Stimulated activated CD4-positive, alpha-beta T cell treated with anti-CD3 and anti-CD28 coated beads, Interleukin-4, amount 100 ng/mL, for 48 hours (primary cell): ENCODE data around the gene PARD3.

Experiments
- DNase-seq, 2 donors: peaks; one replicate each; pipeline ENCODE4 v3.0.0-alpha.2; 2020; ENCODE audit warnings: low read depth in 2 of 2

Gene PARD3

DNA sequence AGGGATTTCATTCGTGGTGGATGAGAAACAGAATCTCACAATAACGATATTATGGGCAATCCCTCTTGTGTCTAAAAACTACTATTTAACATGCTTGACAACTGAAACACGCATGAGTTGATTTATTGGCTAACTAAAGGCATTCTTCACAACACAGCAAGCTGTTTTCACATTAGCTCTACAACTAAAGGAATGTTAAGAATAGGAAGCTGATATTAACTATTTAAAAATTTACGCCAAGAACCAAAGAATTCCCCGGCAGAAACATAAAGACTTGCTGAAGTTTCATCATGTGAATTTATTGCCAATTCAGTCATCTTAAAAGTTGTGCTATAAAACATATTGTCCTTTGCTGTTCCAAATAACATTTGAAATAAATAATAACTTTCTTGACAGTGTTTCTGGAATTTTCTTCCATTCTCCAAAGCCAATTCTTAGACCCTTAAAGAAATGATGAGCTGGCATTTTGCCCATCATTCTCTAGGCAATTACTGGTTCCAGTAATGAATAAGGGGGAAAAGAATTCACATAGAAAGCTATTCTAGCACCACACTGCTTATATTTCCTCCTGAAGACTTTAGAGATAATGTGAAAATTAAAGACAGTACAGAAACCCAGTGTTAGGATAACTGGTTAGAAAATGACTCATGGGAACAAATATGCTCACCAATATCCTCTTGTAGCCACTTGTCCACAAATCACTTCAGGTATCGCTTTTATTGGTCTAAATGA, 233.1 kb downstream of the PARD3 start:
- no peak for DNase-seq

DNA sequence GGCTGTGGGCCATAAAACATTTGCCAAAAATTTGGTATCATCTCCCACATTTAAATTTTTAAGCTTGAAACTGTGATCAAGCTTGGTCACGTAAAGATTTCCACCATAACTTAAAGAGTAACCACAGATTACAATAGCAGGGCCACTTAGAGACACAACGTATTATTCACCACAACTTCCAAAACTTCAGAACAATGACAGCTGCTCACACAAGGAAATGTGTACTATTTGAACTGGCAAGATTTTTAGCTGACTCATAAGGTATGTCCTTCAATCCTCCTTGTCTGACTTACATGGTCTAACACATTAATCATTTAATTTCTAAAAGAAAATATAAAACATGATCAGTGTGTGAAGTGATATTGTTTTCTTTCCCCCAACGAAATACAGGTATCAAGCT, 234.5 kb downstream of the PARD3 start:
- no peak for DNase-seq

DNA sequence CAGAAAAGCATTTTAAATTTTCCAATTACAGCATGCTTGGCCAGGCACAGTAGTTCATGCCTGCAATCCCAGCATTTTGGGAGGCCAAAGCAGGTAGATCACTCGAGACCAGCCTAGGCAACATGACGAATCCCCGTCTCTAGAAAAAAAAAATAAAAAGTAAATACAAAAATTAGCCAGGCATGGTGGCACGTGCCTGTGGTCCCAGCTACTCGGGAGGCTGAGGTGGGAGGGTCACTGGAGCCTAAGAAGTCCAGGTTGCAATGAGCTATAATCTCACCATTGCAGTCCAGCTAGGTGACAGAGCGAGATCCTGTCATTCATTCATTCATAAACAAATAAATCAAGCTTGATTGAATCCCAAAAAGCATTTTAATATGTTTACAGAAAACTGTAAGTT, 234.9 kb downstream of the PARD3 start:
- no peak for DNase-seq

DNA sequence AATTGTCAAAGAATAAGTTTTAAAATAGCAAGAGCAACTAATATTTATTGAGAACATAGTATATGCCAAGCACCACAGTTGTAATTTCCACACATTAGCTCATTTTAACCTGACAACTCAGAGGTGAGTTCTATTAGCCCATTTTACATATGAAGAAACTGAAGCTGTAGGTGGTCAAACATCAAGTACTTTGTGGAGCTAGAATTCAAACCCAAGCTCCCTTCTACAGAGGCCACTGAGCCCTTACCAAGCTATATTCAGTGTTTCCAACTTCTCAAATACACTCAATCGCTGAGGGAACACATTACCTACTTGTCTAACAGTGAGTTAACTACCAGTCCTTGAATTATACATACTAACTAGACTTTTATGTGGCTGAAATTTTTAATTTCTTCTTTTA, 236.6 kb downstream of the PARD3 start:
- no peak for DNase-seq

DNA sequence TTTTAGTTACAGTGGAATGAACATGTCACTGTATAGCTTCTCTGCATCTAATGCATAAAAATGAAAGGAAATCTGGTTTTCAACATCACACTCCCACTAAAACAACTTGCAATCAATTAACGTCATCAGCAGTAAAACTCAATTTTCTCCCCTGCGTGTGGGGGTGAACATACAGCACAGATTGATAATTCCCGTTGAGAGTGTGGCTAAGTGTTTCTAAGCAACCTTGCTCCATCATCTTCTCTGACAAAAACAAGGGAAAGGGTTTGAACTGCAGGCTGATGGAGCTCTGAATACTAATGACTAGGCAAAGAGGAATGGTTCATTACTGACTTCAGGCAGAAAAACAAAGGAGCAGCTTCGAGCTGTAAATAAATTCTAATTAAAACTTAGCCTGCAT, 238.3 kb downstream of the PARD3 start:
- DNase-seq: no peak

DNA sequence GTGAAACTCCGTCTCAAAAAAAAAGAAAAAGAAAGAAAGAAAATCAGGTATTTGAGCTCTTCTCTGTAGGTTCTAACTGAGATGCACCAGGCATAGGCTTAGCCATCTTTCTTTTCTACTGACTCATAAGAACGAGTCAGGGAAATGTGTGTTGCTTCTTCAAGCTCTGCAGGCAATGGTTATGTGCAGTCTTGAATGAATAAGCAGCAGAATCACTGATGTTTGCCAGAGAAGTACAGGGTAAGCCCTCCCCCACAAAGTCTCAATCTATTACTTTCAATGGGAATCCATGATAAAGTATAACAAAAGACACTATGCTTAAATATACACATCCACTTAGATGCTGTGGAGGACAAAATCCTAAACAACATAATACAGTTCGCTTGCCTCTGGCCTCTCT, 239.2 kb downstream of the PARD3 start:
- DNase-seq: no peak

DNA sequence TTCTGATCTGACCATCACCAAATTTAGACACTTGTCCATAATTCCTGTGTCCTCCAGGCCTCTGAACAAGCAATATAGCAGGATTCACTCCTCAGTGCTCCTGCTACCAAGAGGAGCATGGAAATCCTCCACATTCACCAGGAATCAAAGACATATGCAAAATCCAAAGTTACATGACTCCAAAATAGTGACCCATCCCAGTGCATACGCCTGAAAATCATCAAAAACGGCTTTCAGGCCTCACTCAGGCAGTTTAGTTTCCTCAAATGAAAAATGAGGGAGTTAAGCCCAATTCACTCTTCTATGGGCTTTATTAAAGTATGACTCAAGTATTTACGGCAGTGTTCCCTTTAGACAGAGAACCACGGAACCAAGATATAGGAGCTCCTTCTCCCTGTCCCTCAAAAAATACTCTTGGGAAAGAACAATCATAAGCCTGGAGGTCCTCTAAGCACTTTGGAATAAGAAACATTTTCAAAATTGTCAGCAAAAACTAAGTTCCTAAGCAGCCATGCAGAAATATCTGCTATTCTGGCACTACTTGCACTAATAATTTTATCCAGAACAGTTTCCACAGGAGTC, 240.7 kb downstream of the PARD3 start:
- DNase-seq: no peak

DNA sequence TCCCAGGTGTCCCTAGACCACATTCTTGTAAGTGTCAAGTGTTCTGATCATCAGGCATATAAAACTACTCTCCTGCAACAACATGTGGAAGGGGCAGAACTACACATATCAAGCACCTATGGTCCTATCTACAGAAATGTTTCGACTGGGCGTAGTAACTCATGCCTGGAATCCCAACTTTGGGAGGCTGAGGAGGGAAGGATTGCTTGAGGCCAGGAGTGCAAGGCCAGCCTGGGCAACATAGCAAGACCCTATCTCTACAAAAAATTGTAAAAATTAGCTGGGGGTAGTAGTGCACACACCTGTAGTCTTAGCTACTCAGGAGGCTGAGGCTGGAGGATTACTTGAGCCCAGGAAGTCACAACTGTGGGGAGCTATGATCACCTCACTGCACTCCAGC, 244.2 kb downstream of the PARD3 start:
- DNase-seq: no peak

DNA sequence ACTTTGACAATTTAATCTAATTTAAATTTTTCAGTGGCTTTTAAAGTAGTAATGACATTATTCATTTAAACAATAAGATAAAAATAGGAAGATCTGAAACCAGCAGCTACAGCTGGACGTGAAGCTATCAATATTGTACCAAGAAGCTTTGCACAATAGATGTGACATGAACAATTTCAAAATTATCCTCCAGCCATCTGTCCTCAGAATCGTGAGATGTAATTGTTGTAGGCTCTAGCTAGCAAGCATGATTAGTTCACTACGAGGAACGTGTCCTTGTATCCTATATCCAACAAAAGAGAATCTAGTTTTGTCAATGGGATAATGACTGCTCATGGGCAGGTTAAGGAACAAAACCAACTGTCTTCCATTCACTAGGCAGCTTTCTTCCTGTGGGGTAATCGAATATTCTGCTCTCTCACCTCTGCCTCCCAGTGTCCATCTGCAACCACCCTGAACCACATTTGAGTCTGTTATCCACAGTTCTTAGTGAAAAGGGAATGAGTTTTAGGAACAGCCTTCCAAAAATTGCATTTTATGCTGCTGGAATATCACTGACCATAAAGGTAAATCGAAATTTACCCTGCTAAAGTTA, 247.3 kb downstream of the PARD3 start:
- no peak for DNase-seq

DNA sequence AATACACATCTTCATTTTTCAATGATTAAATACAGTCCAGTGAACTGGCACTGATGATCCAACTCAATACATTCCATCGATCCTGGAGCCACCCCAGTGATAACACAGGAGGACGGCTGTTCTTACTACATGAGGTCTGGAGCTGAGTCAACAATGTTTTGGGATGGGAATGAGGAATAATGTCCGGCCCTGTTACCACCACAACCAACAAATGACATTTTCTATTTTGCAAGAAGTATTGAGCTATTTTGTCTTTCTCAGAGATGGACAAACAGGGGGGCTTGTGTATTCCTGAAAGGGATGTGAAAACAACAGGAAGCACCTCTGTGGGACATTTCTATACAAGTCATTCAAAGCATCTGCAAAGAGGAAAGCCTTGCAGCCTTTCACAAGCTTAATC, 249.2 kb downstream of the PARD3 start:
- DNase-seq: no peak

DNA sequence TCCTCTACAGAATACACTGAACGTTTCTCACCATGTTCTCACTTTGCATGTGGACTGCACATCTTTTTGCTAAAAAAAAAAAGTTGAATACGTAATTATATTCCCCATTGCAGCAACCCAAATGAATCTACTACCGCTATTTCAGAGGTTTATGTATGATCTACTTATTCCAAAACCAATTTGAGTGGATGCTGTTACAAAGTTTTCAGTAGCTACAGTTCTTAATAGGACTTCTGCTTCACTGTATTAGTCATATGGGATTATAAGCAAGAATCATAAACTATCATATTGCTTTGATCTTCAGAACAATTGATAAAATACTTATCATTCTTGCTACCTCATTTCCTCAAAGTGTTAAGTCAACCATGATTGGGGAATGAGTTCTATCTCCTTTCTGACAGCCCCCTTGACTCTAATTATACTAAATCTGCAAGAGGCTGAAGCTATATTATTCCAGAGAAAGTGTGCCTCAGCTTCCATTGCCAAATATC, 257.0 kb downstream of the PARD3 start:
- no peak for DNase-seq

DNA sequence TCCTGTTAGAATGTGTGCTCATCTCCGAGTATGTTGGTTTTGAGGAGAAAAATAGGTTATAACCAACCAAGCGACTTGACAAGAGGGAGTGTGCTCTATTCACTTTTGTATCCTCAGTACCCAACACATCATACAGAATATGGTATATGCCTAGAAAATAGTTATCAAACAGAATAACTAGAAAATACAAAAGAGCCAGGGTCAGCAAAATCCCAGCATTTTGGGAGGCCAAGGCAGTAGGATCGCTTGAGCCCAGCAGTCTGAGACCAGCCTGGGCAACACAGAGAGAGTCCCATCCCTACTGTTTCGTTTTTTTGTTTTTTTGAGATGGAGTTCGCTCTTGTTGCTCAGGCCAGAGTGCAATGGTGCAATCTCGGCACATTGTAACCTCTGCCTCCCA, 257.9 kb downstream of the PARD3 start:
- no peak for DNase-seq

DNA sequence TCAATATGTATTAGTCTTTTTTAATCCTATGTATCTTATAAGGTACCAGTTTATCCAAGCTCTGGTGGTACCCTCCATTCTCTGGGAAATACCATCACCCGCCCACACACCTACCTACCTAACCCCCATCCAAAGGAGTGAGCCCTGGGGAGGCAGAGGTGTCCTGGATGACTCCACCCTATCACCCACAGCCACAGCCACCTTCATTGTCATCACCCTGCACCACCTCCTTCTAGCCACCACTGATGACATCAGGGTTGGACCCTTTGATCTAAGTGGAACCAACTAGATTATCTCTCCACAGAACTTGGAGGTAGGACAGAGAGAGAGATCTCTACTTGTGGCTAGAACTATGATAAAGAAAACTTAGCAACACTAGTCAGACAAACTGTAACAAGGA, 259.4 kb downstream of the PARD3 start:
- DNase-seq: no peak

DNA sequence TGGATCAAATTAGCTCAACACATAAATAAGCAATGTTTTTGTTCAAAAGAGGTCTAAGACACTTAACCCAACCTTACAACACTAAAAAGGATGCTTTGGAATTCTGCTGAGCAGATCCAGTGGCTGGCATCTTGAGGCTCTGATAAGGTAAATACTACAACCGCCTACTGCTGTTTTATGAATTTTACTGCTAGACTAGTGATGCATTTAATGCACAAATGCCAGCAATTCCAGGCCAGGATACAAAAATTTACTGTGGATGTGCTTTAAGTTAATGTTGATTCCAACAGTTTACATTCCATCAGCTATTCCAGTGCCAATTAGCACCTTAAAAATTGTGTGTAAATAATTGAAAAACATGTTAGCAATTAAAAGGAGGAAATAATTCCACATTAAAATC, 261.3 kb downstream of the PARD3 start:
- no peak for DNase-seq

DNA sequence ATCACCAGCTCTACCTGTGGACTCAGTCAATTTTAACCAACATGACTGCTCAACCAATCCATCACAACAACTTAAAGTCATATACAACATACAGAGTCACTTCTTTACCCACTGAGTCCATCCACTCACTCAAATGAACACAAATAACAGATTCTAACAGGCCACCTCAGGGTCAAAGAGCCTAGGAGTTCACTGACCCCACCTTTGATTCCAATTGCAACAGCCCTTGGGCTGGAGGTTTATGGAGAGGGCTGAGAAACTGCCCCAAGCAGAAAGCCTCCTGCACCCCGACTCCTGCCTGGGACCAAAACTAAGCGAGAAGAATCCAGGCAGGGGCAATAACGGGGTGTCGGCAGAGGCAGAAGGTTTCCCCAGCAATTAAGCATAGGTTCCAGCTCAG, 263.8 kb downstream of the PARD3 start:
- DNase-seq: no peak

DNA sequence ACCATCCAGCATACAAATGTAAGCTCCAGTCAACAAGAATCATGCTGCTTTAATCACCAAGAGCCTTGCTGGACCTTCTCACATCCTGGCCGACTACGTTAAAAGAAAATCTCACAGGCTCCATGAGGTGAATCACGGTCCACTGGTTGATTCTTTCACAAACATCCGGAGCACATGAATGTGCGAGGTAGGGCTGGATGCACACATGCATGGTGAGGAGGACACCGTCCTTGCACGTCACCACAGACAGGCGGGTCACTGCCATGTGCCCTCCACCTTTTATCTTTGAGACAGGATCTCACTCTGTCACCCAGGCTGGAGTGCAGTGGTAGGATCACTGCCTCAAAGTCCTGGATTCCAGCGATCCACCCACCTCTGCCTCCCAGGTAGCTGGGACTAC, 265.1 kb downstream of the PARD3 start:
- no peak for DNase-seq

DNA sequence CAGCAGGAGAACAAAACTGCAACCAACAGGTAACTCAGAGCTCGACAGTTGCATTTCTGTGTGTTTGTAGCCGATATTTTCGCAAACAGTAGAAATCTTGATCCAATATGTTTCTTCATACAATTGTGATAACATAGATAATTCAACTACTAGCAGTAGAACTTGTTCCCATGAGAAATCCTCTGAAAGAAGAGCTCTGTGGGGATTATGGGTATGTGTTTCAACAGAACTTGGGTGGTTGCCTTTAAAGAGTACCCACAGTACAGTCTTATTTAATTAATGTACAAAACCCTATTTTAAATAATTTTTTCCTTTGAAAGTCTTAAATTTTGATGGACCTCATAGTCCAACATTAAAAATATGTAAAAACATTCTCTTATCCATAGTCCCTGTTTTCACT, 266.1 kb downstream of the PARD3 start:
- DNase-seq: no peak

DNA sequence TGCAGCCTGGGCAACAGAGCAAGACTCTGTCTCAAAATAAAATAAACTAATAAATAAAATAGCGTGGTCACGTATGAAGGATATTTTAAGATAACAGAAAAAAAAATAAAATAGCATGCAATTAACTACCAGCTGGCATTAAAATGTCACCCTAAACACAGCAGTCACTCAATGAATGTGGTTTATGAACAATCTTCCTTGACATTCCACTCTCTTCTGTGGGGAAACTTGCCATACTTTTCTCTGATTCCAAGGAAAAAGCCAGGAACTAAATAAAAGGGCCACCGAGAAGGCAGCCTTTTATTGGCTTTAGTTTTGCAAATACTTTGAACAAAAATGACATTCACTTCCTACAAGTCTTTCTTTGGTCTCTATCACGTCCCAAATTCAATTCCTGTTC, 266.6 kb downstream of the PARD3 start:
- DNase-seq: no peak

DNA sequence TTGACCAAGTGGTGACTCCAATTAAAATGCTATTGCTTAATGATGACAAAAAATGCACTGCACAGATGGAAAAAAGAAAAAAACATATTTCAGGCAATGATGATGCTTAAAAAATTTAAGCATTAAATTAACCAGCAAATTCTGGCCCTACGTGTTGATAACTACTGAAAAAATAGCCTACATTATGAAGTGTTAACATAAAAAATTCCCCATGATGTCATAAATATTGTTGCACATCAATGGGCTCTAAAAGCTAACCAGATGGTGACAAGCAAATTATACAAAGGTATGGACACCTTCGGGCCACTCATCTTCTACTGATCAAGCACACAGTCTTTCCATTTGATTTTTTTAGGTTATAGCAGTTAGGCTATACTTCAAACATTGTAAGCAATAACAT, 267.4 kb downstream of the PARD3 start:
- DNase-seq: no peak

DNA sequence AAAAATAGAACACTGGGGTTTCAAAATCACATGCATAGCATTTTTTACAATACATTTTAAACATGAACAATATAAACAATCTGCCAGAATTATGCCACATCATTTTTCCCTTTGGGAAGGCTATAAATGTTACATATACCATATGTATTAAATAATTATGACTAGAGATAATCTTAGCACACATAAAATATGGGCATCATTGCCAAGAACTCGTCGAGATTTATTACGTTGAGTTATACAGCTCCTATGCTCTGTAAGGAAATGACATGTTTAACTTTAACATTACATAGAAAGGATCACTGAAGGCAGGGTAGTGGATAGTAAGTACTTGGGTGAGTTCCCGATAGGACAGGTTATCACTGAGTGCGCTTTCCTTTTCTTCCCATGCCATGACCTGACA, 267.8 kb downstream of the PARD3 start:
- DNase-seq: no peak

DNA sequence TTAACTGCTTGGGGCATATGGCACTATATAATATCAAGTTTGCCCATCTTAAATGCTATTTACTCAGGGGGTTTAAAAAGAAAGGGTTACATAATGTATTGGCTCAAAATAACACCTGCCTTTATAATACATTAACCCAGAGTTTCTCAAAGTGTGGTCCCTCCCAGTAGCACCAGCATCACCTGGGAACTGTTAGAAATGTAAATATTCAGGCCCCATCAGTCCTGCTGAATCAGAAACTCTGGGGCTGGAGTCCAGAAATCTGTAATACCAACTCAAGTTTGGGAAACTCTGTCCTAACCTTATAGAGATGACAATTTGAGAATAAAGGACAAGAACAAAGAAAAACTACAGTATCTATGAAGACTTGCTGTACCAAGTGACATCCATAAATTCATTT, 270.7 kb downstream of the PARD3 start:
- no peak for DNase-seq

DNA sequence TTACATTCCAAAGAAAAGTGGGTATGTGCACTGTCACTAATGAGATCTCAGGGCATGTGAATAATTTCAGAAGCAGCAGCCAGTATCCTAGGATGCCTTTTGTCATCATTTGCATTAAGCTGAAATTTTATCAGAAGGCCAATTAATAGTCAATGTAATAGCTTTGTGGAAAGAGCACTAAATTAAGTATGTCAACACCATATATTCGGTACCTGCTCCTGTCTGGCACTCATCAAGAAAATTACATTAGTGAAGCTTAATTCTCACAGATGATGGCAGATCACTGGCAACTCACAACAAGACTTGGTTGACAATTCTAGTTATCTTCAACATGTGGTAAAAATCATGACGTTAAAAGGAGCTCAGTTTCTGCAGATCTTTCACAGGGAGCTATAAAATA, 271.4 kb downstream of the PARD3 start:
- no peak for DNase-seq

DNA sequence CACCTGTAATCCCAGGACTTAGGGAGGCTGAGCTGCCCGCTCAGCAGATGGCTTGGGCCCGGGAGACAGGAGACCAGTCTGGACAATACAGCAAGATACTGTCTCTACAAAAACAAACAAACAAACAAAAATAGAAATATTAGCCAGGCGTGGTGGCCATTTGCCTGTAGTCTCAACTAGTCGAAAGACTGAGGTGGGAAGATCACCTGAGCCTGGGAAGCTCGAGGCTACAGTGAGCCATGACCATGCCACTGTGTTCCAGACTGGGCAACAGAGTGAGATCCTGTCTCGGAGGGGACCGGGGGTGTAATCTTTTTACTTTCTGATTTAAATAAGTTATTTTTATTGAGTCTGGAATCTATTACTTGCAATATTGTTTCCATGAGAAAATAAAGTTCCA, 274.6 kb downstream of the PARD3 start:
- no peak for DNase-seq
